Neural progenitor cell (in vitro differentiated cells): ENCODE data around the gene PCDH8. TPM values are rescaled to one million over a fixed set of nuclear protein-coding genes. Genes with fewer than 3 reads are reported as not detected.

Source experiments
- DNase-seq: peaks from one replicate; pipeline ENCODE4 v3.0.0-alpha.2; 2016; ENCODE audit warnings: low spot score
- H2AFZ ChIP-seq: fragments of 200-600 bp; sonication (generic); replicated peaks from 2 replicates; pipeline ENCODE4 v1.6.1; 2016; ENCODE audit warnings: antibody characterized with exemption
- H3F3A ChIP-seq: fragments of 200-600 bp; sonication (generic); 2 replicates; pipeline ENCODE4 v1.6.1; 2016; ENCODE audit warnings: antibody characterized with exemption, low read depth
- H3K27ac ChIP-seq: fragments of 200-600 bp; sonication (generic); 2 replicates; pipeline ENCODE4 v1.5.1; 2016; ENCODE audit warnings: mild to moderate bottlenecking
- H3K27me3 ChIP-seq: fragments of 200-600 bp; sonication (generic); 2 replicates; pipeline ENCODE4 v1.6.1; 2016; ENCODE audit warnings: mild to moderate bottlenecking, moderate library complexity
- H3K36me3 ChIP-seq: fragments of 200-600 bp; sonication (generic); 2 replicates; pipeline ENCODE4 v1.5.1; 2016
- H3K4me1 ChIP-seq: fragments of 200-600 bp; sonication (generic); 2 replicates; pipeline ENCODE4 v1.6.1; 2016; ENCODE audit warnings: mixed run types
- H3K4me2 ChIP-seq: fragments of 200-600 bp; sonication (generic); 2 replicates; pipeline ENCODE4 v1.6.1; 2016
- H3K4me3 ChIP-seq: fragments of 200-600 bp; sonication (generic); 2 replicates; pipeline ENCODE4 v1.5.1; 2016
- H3K79me2 ChIP-seq: fragments of 200-600 bp; sonication (generic); 2 replicates; pipeline ENCODE4 v1.6.1; 2016; ENCODE audit warnings: low read depth
- H3K9ac ChIP-seq: fragments of 200-600 bp; sonication (generic); 2 replicates; pipeline ENCODE4 v1.6.1; 2016
- H3K9me3 ChIP-seq: fragments of 200-600 bp; sonication (generic); 2 replicates; pipeline ENCODE4 v1.5.1; 2016; ENCODE audit warnings: low read depth
- H4K20me1 ChIP-seq: fragments of 200-600 bp; sonication (generic); 2 replicates; pipeline ENCODE4 v1.6.1; 2016; ENCODE audit warnings: low read depth
- H3K27ac Mint-ChIP-seq: 3 replicates; pipeline ENCODE4 v1.8.0; 2021; ENCODE audit warnings: mixed read lengths
- H3K27me3 Mint-ChIP-seq: 2 replicates; pipeline ENCODE4 v1.8.0; 2022; ENCODE audit warnings: low read depth, mild to moderate bottlenecking, inconsistent platforms, moderate library complexity, mixed read lengths; ENCODE audit not compliant: insufficient read depth
- H3K36me3 Mint-ChIP-seq: 3 replicates; pipeline ENCODE4 v1.8.0; 2021; ENCODE audit warnings: mixed read lengths
- H3K4me1 Mint-ChIP-seq: 3 replicates; pipeline ENCODE4 v1.8.0; 2021; ENCODE audit warnings: mixed read lengths
- H3K4me3 Mint-ChIP-seq: 3 replicates; pipeline ENCODE4 v1.8.0; 2021; ENCODE audit warnings: mild to moderate bottlenecking, moderate library complexity, mixed read lengths
- H3K9me3 Mint-ChIP-seq: 3 replicates; pipeline ENCODE4 v1.8.0; 2020; ENCODE audit warnings: mixed read lengths
- CTCF ChIP-seq: fragments of 200-600 bp; sonication (generic); IDR thresholded peaks from 2 replicates; pipeline ENCODE4 v1.5.1; 2017; ENCODE audit warnings: antibody characterized with exemption, mild to moderate bottlenecking
- EZH2 ChIP-seq: fragments of 200-600 bp; sonication (generic); IDR thresholded peaks from 2 replicates; pipeline ENCODE4 v1.6.1; 2017; ENCODE audit warnings: antibody characterized with exemption, mild to moderate bottlenecking, moderate library complexity
- EZH2phosphoT487 ChIP-seq: fragments of 200-600 bp; sonication (generic); IDR thresholded peaks from 2 replicates; pipeline ENCODE4 v1.6.1; 2017; ENCODE audit warnings: antibody characterized with exemption
- total RNA-seq: library from RNA; depleted of rRNA; stranded (reverse); fragments of >200 nt; gene quantifications from 2 replicates; pipeline ENCODE4 v1.2.3, GENCODE V29; 2015; ENCODE audit warnings: low replicate concordance

Gene PCDH8
- total RNA-seq, 1 donor from 2014 or later = 0.52 TPM

- no peak for DNase-seq
- no peaks in the 10 kb centered on the region for H3K79me2 ChIP-seq
- H3K4me1 Mint-ChIP-seq = peaks cover 16% of the 10 kb centered on the region
Observed at GRCh38 chr13:52884429-52885010, 36.1 kb upstream of the PCDH8 start.

GRCh38 chr13:52882785-52883184 is 34.3 kb upstream of the PCDH8 start:
- Mint-ChIP-seq H3K36me3 (no peaks in the 10 kb centered on the region), H3K4me3 (no peak overlapping the region), H3K4me1 (peaks cover 16% of the 10 kb centered on the region), H3K9me3 (peaks cover 2% of the 10 kb centered on the region), H3K27me3 (peaks cover 11% of the 10 kb centered on the region), H3K27ac (no peak overlapping the region)
- Histone ChIP-seq H3K27me3 (peaks cover 51% of the 10 kb centered on the region), H4K20me1 (no peaks in the 10 kb centered on the region), H3K4me1 (peaks cover 11% of the 10 kb centered on the region), H3K79me2 (no peaks in the 10 kb centered on the region), H2AFZ (no peak overlapping the region), H3K9me3 (no peaks in the 10 kb centered on the region), H3K36me3 (no peaks in the 10 kb centered on the region), H3K9ac (no peak overlapping the region), H3K27ac (no peak overlapping the region), H3K4me3 (no peak overlapping the region), H3K4me2 (no peak overlapping the region), H3F3A (peaks cover 10% of the 10 kb centered on the region)
- DNase-seq = no peak
- TF ChIP-seq CTCF (no peak), EZH2 (no peak), EZH2phosphoT487 (no peak)

More at GRCh38 chr13:52884429-52885010, 36.1 kb upstream of the PCDH8 start:
- Histone ChIP-seq H3K27ac (no peak overlapping the region), H4K20me1 (no peaks in the 10 kb centered on the region), H3F3A (peaks cover 10% of the 10 kb centered on the region), H3K9me3 (no peaks in the 10 kb centered on the region), H3K4me3 (no peak overlapping the region), H3K4me1 (peaks cover 11% of the 10 kb centered on the region), H3K4me2 (no peak overlapping the region), H3K27me3 (peaks cover 35% of the 10 kb centered on the region), H3K36me3 (no peaks in the 10 kb centered on the region), H3K9ac (no peak overlapping the region), H2AFZ (no peak overlapping the region)
- H3K9me3 Mint-ChIP-seq = no peaks in the 10 kb centered on the region
- H3K36me3 Mint-ChIP-seq = no peaks in the 10 kb centered on the region
- no peak for TF ChIP-seq EZH2phosphoT487
- TF ChIP-seq CTCF = no peak
- TF ChIP-seq EZH2 = no peak
- H3K27me3 Mint-ChIP-seq = peaks cover 9% of the 10 kb centered on the region
- H3K4me3 Mint-ChIP-seq = no peak overlapping the region
- no peak overlapping the region for H3K27ac Mint-ChIP-seq

- H3K27me3 Mint-ChIP-seq = peaks cover 11% of the 10 kb centered on the region
- TF ChIP-seq EZH2phosphoT487 = no peak
- no peak for TF ChIP-seq EZH2
- TF ChIP-seq CTCF = no peak
- Histone ChIP-seq H2AFZ (no peak overlapping the region), H3K9ac (no peak overlapping the region), H3K9me3 (no peaks in the 10 kb centered on the region), H3K79me2 (no peaks in the 10 kb centered on the region), H3K4me1 (peaks cover 11% of the 10 kb centered on the region), H4K20me1 (no peaks in the 10 kb centered on the region), H3K36me3 (no peaks in the 10 kb centered on the region), H3K27ac (no peak overlapping the region), H3K4me3 (peak overlapping the region; percentile 2), H3F3A (peaks cover 10% of the 10 kb centered on the region), H3K4me2 (peak overlapping the region; percentile 58), H3K27me3 (peaks cover 56% of the 10 kb centered on the region)
- H3K4me1 Mint-ChIP-seq = peaks cover 16% of the 10 kb centered on the region
- H3K36me3 Mint-ChIP-seq = peaks cover 4% of the 10 kb centered on the region
- H3K9me3 Mint-ChIP-seq = peaks cover 19% of the 10 kb centered on the region
- DNase-seq = peak; percentile 44
- H3K4me3 Mint-ChIP-seq = no peak overlapping the region
- no peak overlapping the region for H3K27ac Mint-ChIP-seq
Observed at GRCh38 chr13:52879950-52880741, 31.7 kb upstream of the PCDH8 start.
